ENCODE measurements around the gene REXO2. TPM values are rescaled to one million over a fixed set of nuclear protein-coding genes. Genes with fewer than 3 reads are reported as not detected.

REXO2 gene
- total RNA-seq, 1 donor from 2014 or later, result 67.5 TPM

DNA sequence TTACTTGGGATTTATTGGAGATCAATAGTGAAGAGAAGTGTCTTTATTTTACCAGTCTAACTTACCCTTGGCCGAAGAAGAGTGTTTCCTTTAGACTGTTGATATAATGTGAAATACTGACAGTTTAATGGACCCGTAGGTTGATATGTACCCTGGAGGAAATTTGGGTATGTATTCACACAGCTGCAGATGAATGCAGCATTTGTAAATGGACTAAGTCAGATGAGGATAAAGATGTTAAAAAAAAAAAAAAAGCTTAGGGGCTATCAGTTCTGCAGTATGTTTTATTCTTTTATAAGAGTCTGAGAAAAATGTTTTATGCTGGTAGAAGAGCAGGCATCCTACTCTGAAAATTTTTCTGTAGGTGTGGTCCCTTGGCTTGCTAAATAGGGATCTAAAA, 2.7 kb downstream of the REXO2 start:
- TF ChIP-seq CTCF (IDR thresholded peaks at IDR 0.05), result no peak
- no peak for ATAC-seq

GRCh38 chr11:114442536-114442935, 3.3 kb downstream of the REXO2 start:
- intact Hi-C loops (cut with DNase I), result no loop called here
- peaks cover 14% of the 10 kb centered on the region for H3K36me3 ChIP-seq

More for the DNA sequence above, 2.7 kb downstream of the REXO2 start:
- Histone ChIP-seq H3K27me3 (ENCODE audit: low read depth) (no peaks in the 10 kb centered on the region), H3K36me3 (peaks cover 13% of the 10 kb centered on the region), H3K4me3 (no peak overlapping the region), H3K27ac (no peak overlapping the region), H3K9me3 (no peaks in the 10 kb centered on the region), H3K4me1 (peaks cover 17% of the 10 kb centered on the region)
- DNase-seq, result no peak
- intact Hi-C loops (cut with DNase I), result no loop called here

DNA sequence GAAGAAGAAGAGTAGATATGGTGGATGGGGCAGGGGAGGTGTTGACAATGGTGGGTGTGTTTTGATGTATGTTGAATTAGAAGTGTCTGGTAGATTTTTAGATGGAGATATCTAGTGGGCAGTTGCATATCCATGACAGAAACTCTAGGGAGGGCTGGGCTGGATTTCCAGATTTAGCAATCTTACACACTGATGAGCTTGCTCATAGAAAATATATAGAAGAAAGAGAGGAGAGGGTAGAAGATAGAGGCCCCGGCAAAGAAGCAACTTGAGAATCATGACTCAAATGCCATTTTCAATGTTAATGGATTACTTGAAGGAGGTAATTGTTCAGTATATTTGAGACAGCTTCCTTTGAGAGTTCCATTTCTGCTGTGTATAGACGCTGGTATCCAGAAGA, 8.2 kb downstream of the REXO2 start:
- intact Hi-C loops (cut with DNase I), result no loop called here
- Histone ChIP-seq H3K27ac (no peak overlapping the region), H3K4me3 (no peak overlapping the region), H3K4me1 (no peaks in the 10 kb centered on the region), H3K9me3 (no peaks in the 10 kb centered on the region), H3K36me3 (peaks cover 60% of the 10 kb centered on the region), H3K27me3 (ENCODE audit: low read depth) (no peaks in the 10 kb centered on the region)
- no peak for TF ChIP-seq CTCF (IDR thresholded peaks at IDR 0.05)
- DNase-seq (no peak), ATAC-seq (no peak)

More at GRCh38 chr11:114442536-114442935, 3.3 kb downstream of the REXO2 start:
- Histone ChIP-seq H3K27me3 (ENCODE audit: low read depth) (no peaks in the 10 kb centered on the region), H3K9me3 (no peaks in the 10 kb centered on the region), H3K4me3 (no peak overlapping the region), H3K27ac (no peak overlapping the region), H3K4me1 (peaks cover 17% of the 10 kb centered on the region)
- TF ChIP-seq CTCF (IDR thresholded peaks at IDR 0.05), result no peak
- ATAC-seq (no peak), DNase-seq (no peak)

DNA sequence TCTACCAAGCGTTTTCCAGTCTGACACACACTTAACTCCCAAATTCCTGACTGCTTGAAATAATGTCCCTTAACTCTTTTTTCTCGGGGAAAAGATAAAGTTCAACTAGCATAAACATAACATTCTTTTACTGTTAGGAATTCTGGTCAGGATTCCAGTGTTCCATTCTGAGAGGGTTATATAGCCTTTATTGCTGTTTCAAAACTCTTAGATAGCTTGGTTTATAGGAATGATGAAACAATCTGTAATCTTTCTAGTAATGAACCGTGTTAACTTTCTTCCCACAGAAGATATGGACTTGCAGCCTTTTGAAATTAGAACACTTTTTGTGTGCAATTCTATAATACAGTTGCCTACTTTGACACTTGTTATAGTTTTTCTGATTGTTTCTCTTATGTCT, 8.6 kb downstream of the REXO2 start:
- Histone ChIP-seq H3K4me3 (no peak overlapping the region), H3K27ac (no peak overlapping the region), H3K4me1 (no peaks in the 10 kb centered on the region), H3K36me3 (peaks cover 60% of the 10 kb centered on the region), H3K27me3 (ENCODE audit: low read depth) (no peaks in the 10 kb centered on the region), H3K9me3 (no peaks in the 10 kb centered on the region)
- no peak for TF ChIP-seq CTCF (IDR thresholded peaks at IDR 0.05)
- no peak for ATAC-seq
- intact Hi-C loops (cut with DNase I), result no loop called here
- DNase-seq, result no peak

DNA sequence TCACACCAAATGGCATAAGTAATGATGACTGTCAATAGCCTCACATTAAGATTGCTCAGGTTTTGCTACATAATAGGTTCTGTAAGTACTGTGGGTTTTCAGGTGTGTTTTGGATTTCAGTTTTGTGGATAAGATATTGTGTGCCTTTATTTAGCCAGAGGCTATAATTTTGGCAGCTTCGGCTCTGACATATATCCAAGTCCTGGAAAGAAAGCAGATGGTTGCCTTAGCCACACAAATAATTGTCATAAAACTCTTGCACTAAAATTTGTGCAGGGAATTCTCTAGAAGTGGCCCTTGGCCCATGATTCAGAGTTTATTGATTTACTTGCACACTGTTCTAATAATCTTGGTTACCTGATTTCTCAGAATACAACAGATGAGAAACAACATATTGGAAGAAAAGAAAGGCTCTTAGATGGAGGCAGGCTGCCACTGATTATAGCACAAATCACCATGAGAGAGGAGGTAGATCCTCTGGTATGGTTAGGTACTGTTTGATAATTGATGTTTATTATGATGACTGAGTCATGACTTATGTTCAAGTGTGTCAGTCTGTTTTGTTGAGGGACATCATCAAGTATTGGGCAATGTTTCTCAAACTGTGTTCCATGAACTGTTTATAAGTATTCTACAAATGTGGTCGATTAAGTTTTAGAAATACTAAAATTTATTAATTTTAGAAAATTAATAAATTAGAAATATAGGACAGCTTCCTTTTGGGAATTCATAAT, 9.6 kb downstream of the REXO2 start:
- DNase-seq, result no peak
- intact Hi-C loops (cut with DNase I), result no loop called here
- H3K36me3 ChIP-seq, result peaks cover 60% of the 10 kb centered on the region

More for the DNA sequence above, 9.6 kb downstream of the REXO2 start:
- no peak overlapping the region for H3K27ac ChIP-seq
- no peak for ATAC-seq
- H3K4me3 ChIP-seq, result no peak overlapping the region
- H3K9me3 ChIP-seq, result no peaks in the 10 kb centered on the region
- TF ChIP-seq CTCF (IDR thresholded peaks at IDR 0.05), result no peak
- no peaks in the 10 kb centered on the region for H3K27me3 ChIP-seq (ENCODE audit: low read depth)
- no peaks in the 10 kb centered on the region for H3K4me1 ChIP-seq
